Activated naive CD4-positive, alpha-beta T cell treated with anti-CD3 and anti-CD28 coated beads, Interleukin-2, amount 50 U/mL, for 72 hours (primary cell): ENCODE measurements around the gene STIM1. TPM values are rescaled to one million over a fixed set of nuclear protein-coding genes. Genes with fewer than 3 reads are reported as not detected.

Source experiments
- ATAC-seq, 2 donors: fragments of 150-1000 bp; cut with Tn5 transposase; 2 replicates each; pipeline ENCODE4 v1.10.0; 2021; ENCODE audit warnings: mild to moderate bottlenecking in 2 of 2, moderate library complexity in 2 of 2
- DNase-seq, 2 donors: peaks; one replicate each; pipeline ENCODE4 v3.0.0; 2021 to 2022; ENCODE audit warnings: low spot score in 2 of 2
- H3K27ac Mint-ChIP-seq, 2 donors: one replicate each; pipeline ENCODE4 v1.8.0; 2022; ENCODE audit warnings: mild to moderate bottlenecking in 2 of 2, mixed read lengths in 2 of 2
- H3K36me3 Mint-ChIP-seq, 2 donors: one replicate each; pipeline ENCODE4 v1.8.0; 2022; ENCODE audit warnings: mixed read lengths in 2 of 2
- H3K9me3 Mint-ChIP-seq, 2 donors: one replicate each; pipeline ENCODE4 v1.8.0; 2022; ENCODE audit warnings: mixed read lengths in 2 of 2
- total RNA-seq, 2 donors: library from RNA; stranded (reverse); gene quantifications; one replicate each; pipeline ENCODE4 v1.2.3, GENCODE V29; 2022

The STIM1 gene
- total RNA-seq, 2 donors from 2014 or later = 75.8 to 88.8 TPM

DNA sequence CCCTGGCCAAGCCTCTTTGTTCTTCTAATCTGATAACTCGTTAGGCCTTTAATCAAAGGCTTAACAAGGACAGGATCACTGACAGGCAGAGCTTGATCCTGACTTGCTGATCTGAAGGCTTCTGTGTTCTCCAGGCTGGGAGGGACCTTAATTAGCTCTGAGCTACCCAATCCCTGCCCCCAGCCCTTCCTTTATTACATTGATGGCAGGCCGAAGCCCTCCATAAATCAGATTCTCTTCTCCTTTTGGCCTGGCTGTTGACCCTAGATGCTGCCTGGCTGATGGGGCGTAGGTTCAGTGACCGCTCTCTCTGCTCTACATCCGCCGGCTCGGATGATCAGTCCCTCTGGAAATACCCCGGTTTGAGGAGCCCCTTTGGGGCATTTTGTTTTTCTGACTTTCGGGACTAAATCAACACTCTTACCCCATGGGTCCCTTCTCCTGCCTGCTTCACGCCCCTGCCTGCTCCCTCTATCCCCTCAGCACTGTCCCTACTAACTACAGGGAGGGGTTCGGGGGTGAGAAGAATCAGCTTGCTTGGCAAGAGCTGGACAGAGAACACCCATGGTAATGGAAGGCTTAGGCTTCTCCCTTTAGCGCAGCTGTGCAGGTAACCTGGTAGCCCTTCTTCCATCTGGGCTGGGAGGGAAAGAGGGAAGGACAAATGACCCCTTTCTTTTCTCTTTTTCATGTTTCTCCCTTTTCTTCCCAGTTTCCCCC is 229.1 kb downstream of the STIM1 start:
- Mint-ChIP-seq H3K27ac (no peak overlapping the region), H3K36me3 (peaks cover 15 to 19% of the 10 kb centered on the region in 2 donors), H3K9me3 (no peaks in the 10 kb centered on the region)
- DNase-seq = no peak
- ATAC-seq = no peak

DNA sequence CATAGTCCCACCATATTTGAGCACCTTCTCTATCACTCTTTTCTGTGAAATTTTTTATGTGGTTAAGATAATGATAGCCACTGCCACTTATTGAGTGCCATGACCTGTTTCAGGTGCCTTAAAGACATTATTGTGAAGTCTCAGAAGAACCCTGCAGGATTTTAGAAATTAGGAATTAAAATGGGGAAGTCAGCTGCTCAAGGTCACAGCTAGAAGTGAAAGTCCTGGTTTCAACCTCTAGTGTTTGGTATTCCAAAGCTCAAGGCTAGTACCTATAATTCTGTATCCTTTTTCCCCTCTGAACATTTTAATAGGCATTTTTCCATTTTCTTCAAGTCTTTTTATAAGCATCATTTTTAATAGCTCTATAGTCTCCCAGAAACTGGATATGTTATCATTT is 230.1 kb downstream of the STIM1 start:
- no peak for DNase-seq
- H3K36me3 Mint-ChIP-seq = peaks cover 15 to 22% of the 10 kb centered on the region in 2 donors
- no peaks in the 10 kb centered on the region for H3K9me3 Mint-ChIP-seq
- no peak for ATAC-seq
- no peak overlapping the region for H3K27ac Mint-ChIP-seq

DNA sequence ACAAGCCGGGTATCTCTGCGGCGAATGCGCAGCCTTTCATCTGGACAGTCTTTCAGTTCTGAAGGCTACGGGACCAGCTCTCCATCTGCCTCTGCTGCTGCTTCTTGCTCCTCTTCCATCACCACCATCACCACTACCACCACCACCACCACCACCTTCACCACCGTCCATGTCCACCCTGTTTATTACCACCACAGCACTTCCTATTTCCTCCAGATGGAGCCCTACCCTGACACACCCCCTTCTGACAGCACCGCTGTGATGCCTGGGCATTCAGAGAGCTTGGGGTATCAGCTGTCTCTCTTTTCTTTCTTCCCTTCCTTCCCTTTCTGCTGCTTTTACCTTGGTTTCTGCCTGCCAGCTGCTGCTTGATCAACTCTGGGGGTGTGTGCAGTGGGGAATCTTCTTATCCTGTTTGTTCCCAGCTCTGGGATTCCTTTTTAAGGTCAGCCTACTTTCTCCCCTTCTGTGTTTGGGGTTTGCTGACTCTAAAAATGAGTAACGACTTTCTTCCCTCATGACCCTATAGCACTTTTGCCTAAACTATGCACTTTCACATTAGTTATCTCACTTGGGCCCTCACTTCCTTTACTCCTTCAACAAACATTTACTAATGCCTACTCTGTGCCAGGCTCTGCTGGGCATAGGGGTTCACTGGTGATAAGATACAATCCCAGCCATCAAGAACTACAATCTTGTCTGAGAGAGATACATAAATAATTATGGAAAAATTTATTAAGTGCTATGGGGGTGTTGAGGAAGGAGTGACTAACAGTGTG is 231.3 kb downstream of the STIM1 start:
- Mint-ChIP-seq H3K36me3 (peaks cover 15 to 33% of the 10 kb centered on the region in 2 donors), H3K9me3 (no peaks in the 10 kb centered on the region), H3K27ac (peak overlapping the region; percentile 79 to 84)
- peak in 1 of 2 donors; percentile 48 for ATAC-seq
- DNase-seq = no peak

DNA sequence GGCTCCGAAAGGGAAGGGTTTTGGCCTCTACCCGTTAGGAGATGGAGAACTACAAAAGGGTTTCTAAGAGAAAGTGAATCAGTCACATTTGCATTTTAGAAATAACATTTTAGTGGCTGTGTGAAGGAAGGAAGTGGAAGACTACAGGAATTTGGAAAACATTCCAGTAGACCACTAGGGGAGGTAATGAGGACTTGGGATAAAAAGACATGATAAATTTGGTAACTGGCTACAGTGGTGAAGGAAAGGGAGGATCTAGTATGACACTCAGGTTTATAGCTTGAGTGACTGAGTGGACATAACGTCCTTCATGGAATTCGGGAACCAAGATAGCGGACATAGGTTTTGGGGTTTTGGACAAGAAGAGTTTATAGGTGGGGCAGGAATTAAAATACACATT is 232.1 kb downstream of the STIM1 start:
- Mint-ChIP-seq H3K36me3 (peaks cover 15 to 33% of the 10 kb centered on the region in 2 donors), H3K9me3 (no peaks in the 10 kb centered on the region), H3K27ac (peak overlapping the region in 1 of 2 donors; percentile 84)
- DNase-seq (no peak), ATAC-seq (no peak)

GRCh38 chr11:4090258-4090657 is 234.8 kb downstream of the STIM1 start:
- Mint-ChIP-seq H3K27ac (peak overlapping the region; percentile 53 to 80), H3K36me3 (peaks cover 27 to 45% of the 10 kb centered on the region in 2 donors), H3K9me3 (no peaks in the 10 kb centered on the region)
- ATAC-seq (no peak), DNase-seq (no peak)

DNA sequence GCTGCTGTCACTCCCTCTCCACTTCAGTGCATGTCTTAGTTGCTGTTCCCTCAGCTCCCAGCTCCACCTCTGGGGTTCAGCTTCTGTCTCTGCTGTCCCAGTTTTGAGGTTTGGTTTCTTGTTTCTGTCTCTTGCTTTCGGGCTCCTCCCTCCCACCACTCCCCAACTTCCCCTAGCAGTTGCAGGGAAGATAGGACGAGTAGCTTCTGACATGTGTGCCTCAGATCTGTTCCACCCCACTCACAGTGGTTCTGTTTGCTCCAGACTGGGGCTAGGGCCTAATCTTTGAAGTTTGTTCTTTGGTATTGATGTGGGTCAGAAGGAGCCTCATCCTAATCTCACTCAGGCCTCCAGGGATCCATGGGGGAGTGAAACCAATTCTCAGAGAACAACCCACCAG is 236.6 kb downstream of the STIM1 start:
- Mint-ChIP-seq H3K36me3 (peaks cover 28 to 46% of the 10 kb centered on the region in 2 donors), H3K9me3 (no peaks in the 10 kb centered on the region), H3K27ac (peak overlapping the region; percentile 53 to 84)
- DNase-seq = no peak
- no peak for ATAC-seq

- no peaks in the 10 kb centered on the region for H3K9me3 Mint-ChIP-seq
- DNase-seq = no peak
- H3K36me3 Mint-ChIP-seq = peaks cover 22 to 37% of the 10 kb centered on the region in 2 donors
- no peak for ATAC-seq
- peak overlapping the region; percentile 97 to 99 for H3K27ac Mint-ChIP-seq
Measured at GRCh38 chr11:4093519-4094347, 238.3 kb downstream of the STIM1 start.

- no peaks in the 10 kb centered on the region for H3K9me3 Mint-ChIP-seq
- peaks cover 27 to 37% of the 10 kb centered on the region in 2 donors for H3K36me3 Mint-ChIP-seq
- H3K27ac Mint-ChIP-seq = peak within 1 kb of the TSS; percentile 97 to 99
- DNase-seq (peak; percentile 91 to 94), ATAC-seq (peak; percentile 96)
Measured at GRCh38 chr11:4094348-4095291, 239.2 kb downstream of the STIM1 start, which contains the start of gene RRM1. RRM1 (plus strand) TSS chr11:4094799; CDS start chr11:4095013, 214 bp downstream.

GRCh38 chr11:4095509-4096230 is 240.2 kb downstream of the STIM1 start:
- no peaks in the 10 kb centered on the region for H3K9me3 Mint-ChIP-seq
- peak overlapping the region; percentile 97 to 99 for H3K27ac Mint-ChIP-seq
- DNase-seq = no peak
- ATAC-seq = no peak
- peaks cover 31 to 33% of the 10 kb centered on the region in 2 donors for H3K36me3 Mint-ChIP-seq

DNA sequence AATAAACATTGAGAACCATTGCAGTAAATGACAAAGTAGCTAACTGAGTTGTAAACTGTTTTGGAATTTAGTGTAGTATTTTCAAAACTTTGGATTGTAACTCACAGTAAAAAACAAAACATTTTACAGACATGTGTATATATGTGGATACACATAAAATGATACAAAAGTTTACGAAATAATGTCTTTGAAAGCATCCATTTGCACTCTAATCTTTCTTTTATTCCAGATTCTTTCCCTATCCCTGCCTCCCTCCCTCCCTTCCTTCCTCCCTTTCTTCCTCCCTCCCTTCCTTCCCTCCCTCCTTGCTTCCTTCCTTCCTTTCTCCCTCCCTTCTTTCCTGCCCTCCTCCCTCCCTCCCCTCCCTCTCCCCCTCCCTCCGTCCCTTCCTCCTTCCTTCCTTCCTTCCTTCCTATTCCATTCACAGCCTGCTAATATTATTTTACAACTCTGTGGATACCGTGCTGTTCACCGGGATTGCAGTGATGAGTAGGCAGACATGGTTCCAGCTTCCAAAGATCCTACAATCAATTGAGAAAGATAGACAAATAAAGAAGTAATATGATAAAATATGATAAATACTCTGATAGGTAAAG is 242.7 kb downstream of the STIM1 start:
- Mint-ChIP-seq H3K9me3 (no peaks in the 10 kb centered on the region), H3K27ac (no peak overlapping the region), H3K36me3 (peaks cover 23 to 31% of the 10 kb centered on the region in 2 donors)
- DNase-seq (no peak), ATAC-seq (no peak)

DNA sequence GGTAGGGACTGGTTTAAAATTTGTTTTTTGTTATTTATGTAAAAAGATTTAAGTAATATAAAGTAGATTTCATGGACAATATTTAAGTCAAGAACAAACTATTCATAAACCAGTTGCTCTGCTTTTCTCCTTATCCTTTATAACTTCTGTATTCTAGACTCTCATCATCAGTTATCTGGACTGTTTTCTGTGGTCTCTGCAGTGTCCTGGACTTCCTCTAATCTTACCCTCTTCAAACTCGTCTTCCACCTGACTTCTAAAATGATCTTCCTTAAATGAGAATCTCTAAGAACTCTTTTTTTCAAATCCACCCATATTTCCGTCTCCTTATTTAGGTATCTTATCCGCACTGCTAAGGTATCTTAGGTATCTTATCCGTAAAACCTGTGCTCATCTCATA is 247.2 kb downstream of the STIM1 start:
- no peaks in the 10 kb centered on the region for H3K9me3 Mint-ChIP-seq
- no peak for ATAC-seq
- peaks cover 4 to 9% of the 10 kb centered on the region in 2 donors for H3K36me3 Mint-ChIP-seq
- H3K27ac Mint-ChIP-seq = peak overlapping the region in 1 of 2 donors; percentile 37
- no peak for DNase-seq

- Mint-ChIP-seq H3K9me3 (no peaks in the 10 kb centered on the region), H3K36me3 (peaks cover 7 to 9% of the 10 kb centered on the region in 2 donors), H3K27ac (no peak overlapping the region)
- no peak for DNase-seq
- ATAC-seq = no peak
Measured at GRCh38 chr11:4103269-4103668, 247.8 kb downstream of the STIM1 start.

DNA sequence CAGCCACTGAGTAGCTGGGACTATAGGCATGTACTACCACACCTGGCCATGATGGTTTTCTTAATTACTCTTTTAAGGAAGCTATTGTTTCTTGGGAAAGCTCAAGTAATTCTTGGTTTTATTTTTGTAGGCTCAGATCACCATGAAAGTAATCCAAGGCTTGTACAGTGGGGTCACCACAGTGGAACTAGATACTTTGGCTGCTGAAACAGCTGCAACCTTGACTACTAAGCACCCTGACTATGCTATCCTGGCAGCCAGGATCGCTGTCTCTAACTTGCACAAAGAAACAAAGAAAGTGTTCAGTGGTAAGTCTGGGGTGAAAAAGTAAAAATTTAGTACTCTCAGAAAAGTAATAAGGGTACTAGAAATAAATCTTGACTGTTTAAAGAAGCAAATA is 250.5 kb downstream of the STIM1 start:
- no peak overlapping the region for H3K27ac Mint-ChIP-seq
- H3K9me3 Mint-ChIP-seq = no peaks in the 10 kb centered on the region
- DNase-seq = no peak
- H3K36me3 Mint-ChIP-seq = peaks cover 0 to 7% of the 10 kb centered on the region in 2 donors
- ATAC-seq = no peak

DNA sequence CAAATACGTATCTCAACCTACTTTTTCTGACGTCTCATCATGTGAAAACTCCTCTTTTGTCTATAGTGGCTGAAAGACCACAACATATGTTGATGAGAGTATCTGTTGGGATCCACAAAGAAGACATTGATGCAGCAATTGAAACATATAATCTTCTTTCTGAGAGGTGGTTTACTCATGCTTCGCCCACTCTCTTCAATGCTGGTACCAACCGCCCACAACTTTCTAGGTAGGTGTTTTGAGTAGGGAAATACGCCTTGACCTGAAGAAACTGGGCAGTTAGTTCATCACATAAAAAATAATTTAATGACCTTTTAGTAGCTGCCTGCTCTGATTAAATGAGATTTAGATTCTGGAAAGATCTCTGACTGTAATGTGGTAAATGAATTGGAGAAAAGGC is 256.4 kb downstream of the STIM1 start:
- no peak overlapping the region for H3K27ac Mint-ChIP-seq

GRCh38 chr11:4115128-4115527 is 259.7 kb downstream of the STIM1 start:
- ATAC-seq (no peak), DNase-seq (no peak)
- no peak overlapping the region for H3K27ac Mint-ChIP-seq
- H3K36me3 Mint-ChIP-seq = peaks cover 19 to 38% of the 10 kb centered on the region in 2 donors
- no peaks in the 10 kb centered on the region for H3K9me3 Mint-ChIP-seq

More for the DNA sequence above, 256.4 kb downstream of the STIM1 start:
- no peak for DNase-seq
- Mint-ChIP-seq H3K9me3 (no peaks in the 10 kb centered on the region), H3K36me3 (peaks cover 13 to 33% of the 10 kb centered on the region in 2 donors)
- ATAC-seq = no peak
